Measurements from ENCODE around the gene ZNF185. TPM values are rescaled to one million over a fixed set of nuclear protein-coding genes. Genes with fewer than 3 reads are reported as not detected.

ZNF185 gene
- total and polyA plus RNA-seq, 2 donors (not counting 3 experiments of a cell fraction or from before 2014, with no cell fraction given), result 18.7 to 31.6 TPM

- no peak overlapping the region for H2AFZ ChIP-seq (ENCODE audit: low read depth, low read length)
- no peaks in the 10 kb centered on the region for H3K36me3 ChIP-seq (ENCODE audit: control insufficient read depth in 2 of 2, extremely low read depth in 1 of 2, insufficient read depth in 2 of 2, low read length in 2 of 2)
- H3K4me3 ChIP-seq (replicated peaks in 1 of 3; ENCODE audit: insufficient read depth in 1 of 3, low read depth in 1 of 3, low read length in 3 of 3), result no peak overlapping the region
- H3K9me3 ChIP-seq (replicated peaks; ENCODE audit: control insufficient read depth, insufficient read depth, low read length), result no peaks in the 10 kb centered on the region
- intact Hi-C loops (cut with micrococcal nuclease) (no loop called here), dilution Hi-C loops (cut with MboI; ENCODE audit: extremely low pct_ligation_motif_present, low sequenced_read_pairs) (no loop called here)
- FAIRE-seq (no peak), DNase-seq (ENCODE audit: low read depth, low spot score) (no peak)
- H3K9ac ChIP-seq (replicated peaks; ENCODE audit: extremely low read depth, insufficient read depth, low read length), result no peak overlapping the region
- no peaks in the 10 kb centered on the region for H4K20me1 ChIP-seq (replicated peaks; ENCODE audit: control insufficient read depth, extremely low read depth, insufficient read depth, low read length)
- CTCF ChIA-PET, result no interaction called here
- no peaks in the 10 kb centered on the region for H3K27me3 ChIP-seq (ENCODE audit: control insufficient read depth in 2 of 2, insufficient read depth in 2 of 2, low read length in 2 of 2)
- TF ChIP-seq POLR2A (IDR thresholded peaks at IDR 0.05; ENCODE audit: low read depth, low read length), result no peak
- no peak for TF ChIP-seq GATA2 (IDR thresholded peaks at IDR 0.05; ENCODE audit: insufficient read depth, insufficient read length, low read depth, low read length)
- TF ChIP-seq FOS (IDR thresholded peaks at IDR 0.05; ENCODE audit: borderline replicate concordance, insufficient read depth, low read length), result no peak
- no peak for TF ChIP-seq CTCF (IDR thresholded peaks at IDR 0.05; ENCODE audit: extremely low read depth in 1 of 2, insufficient read depth in 1 of 2, low read depth in 1 of 2, low read length in 2 of 2)
- no peak for TF ChIP-seq MAX (IDR thresholded peaks at IDR 0.05; ENCODE audit: insufficient read depth, insufficient read length)
- TF ChIP-seq JUN (IDR thresholded peaks at IDR 0.05; ENCODE audit: borderline replicate concordance, insufficient read depth, insufficient read length, low read depth), result no peak
- no peak for TF ChIP-seq MYC (IDR thresholded peaks at IDR 0.05; ENCODE audit: low read depth, low read length)
- no peak for TF ChIP-seq POLR2AphosphoS5 (IDR thresholded peaks at IDR 0.05; ENCODE audit: insufficient read depth, low read depth, low read length)
- TF ChIP-seq EZH2 (IDR thresholded peaks at IDR 0.05; ENCODE audit: borderline replicate concordance, low read depth, low read length, severe bottlenecking), result no peak
- no peaks in the 10 kb centered on the region for H3K9me1 ChIP-seq (replicated peaks; ENCODE audit: control insufficient read depth, extremely low read depth, insufficient read depth, low read length)
- H3K4me2 ChIP-seq (ENCODE audit: insufficient read depth, low read length), result no peak overlapping the region
- H3K4me1 ChIP-seq (ENCODE audit: control insufficient read depth, extremely low read depth, insufficient read depth, low read length), result no peaks in the 10 kb centered on the region
- H3K79me2 ChIP-seq (ENCODE audit: control insufficient read depth, insufficient read depth, low read length), result no peaks in the 10 kb centered on the region
- BruUV-seq (replicated peaks), result no TSS peak
- H3K27ac ChIP-seq (ENCODE audit: insufficient read depth, low read depth, low read length), result no peak overlapping the region
- POLR2A ChIA-PET, result no interaction called here
These were observed 20.8 kb downstream of the ZNF185 start for GRCh38 chrX:152918707-152919106.

Data from endothelial cell of umbilical vein (primary cell).